Measurements from ENCODE around the gene SH2D4B. TPM values are rescaled to one million over a fixed set of nuclear protein-coding genes. Genes with fewer than 3 reads are reported as not detected.

SH2D4B gene
- total RNA-seq, 1 donor from 2014 or later = 1.4 TPM

DNA sequence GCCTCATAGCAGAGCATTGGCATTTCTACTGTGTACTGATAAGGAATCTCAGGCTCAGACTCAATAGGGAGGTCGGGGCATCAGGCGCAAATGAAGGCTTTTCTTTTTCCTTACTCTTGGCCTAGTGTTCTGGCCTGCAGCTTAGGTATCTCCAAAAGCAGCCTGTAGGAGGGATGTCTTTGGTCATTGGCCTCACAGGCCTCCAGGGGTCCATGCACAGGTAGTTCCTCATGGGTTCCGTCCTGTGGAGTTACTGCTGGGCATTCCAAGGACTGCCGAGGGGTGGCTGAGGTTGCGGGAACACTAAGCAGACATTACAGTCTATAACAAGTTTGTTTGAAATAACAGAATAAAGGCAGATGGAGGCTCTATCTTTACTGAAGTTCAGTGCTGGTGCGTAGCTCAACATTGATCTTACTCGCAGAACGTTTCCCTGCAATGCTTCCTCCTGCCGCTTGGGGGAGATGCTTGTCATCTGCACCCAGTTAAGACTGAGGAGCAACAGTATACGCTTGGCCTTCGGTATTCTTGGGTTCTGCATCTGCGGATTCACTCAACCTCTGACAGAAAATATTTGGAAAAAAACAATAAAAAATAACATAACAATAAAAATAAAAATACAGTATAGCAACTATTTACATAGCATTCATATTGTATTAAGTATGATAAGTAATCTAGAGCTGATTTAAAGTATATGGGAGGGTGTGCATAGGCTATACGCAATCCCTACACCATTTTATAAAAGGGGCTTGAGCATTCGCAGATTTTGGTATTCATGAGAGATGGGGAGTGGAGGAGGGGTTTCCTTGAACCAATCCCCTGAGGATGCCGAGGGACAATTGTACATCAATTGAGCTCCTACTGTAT is 58.9 kb downstream of the SH2D4B start:
- DNase-seq (peak; percentile 52), ATAC-seq (peak; percentile 57 to 73)
- H3K4me3 ChIP-seq = no peak overlapping the region
- no peaks in the 10 kb centered on the region for H3K4me1 ChIP-seq
- TF ChIP-seq, protein P1, sequence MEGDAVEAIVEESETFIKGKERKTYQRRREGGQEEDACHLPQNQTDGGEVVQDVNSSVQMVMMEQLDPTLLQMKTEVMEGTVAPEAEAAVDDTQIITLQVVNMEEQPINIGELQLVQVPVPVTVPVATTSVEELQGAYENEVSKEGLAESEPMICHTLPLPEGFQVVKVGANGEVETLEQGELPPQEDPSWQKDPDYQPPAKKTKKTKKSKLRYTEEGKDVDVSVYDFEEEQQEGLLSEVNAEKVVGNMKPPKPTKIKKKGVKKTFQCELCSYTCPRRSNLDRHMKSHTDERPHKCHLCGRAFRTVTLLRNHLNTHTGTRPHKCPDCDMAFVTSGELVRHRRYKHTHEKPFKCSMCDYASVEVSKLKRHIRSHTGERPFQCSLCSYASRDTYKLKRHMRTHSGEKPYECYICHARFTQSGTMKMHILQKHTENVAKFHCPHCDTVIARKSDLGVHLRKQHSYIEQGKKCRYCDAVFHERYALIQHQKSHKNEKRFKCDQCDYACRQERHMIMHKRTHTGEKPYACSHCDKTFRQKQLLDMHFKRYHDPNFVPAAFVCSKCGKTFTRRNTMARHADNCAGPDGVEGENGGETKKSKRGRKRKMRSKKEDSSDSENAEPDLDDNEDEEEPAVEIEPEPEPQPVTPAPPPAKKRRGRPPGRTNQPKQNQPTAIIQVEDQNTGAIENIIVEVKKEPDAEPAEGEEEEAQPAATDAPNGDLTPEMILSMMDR (IDR thresholded peaks at IDR 0.05) = peak; percentile 76
- H3K27ac ChIP-seq = no peak overlapping the region
- intact Hi-C loops (cut with DNase I) = no loop called here
- no peaks in the 10 kb centered on the region for H3K27me3 ChIP-seq (ENCODE audit: low read depth)
- no peaks in the 10 kb centered on the region for H3K36me3 ChIP-seq
- H3K9me3 ChIP-seq = no peaks in the 10 kb centered on the region

DNA sequence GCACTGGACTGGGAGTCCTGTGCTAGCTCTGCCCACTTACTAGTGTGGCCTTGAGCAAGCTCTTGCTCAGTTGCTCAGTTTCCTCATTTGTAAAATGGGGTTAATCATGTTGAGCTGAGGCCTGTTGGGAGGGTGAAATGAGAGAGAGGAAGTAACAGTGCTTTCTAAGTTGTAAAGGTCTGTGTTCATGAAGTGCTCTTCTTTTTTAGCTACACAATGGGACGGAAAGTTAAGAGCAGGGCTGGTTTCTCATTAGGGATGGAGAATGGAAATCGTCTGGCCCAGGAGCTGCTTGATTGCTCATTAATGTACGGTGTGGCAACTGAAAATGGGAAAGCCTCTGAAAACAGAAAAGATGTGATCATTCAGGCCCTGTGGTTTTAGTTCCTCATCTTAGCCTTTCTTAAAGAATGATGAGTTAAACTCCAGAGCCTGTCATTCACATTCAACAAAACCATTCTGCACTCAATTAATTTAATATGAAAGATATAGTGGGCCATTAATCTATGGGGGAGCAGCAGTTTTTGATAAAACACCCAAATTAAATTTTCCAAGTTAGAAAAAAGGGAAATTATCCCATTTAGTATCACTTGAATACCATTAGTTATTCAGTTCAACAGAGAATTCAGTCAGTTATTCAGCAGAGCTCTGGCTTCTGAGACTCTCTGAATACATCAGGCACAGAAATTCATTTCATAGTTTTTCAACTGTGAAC is 60.5 kb downstream of the SH2D4B start:
- ATAC-seq (peak; percentile 44 to 49), DNase-seq (no peak)
- Histone ChIP-seq H3K9me3 (no peaks in the 10 kb centered on the region), H3K27me3 (ENCODE audit: low read depth) (no peaks in the 10 kb centered on the region), H3K27ac (no peak overlapping the region), H3K4me3 (no peak overlapping the region), H3K36me3 (no peaks in the 10 kb centered on the region), H3K4me1 (no peaks in the 10 kb centered on the region)
- TF ChIP-seq, protein P1 (IDR thresholded peaks at IDR 0.05) = no peak
- intact Hi-C loops (cut with DNase I) = no loop called here

- no peak overlapping the region for H3K4me3 ChIP-seq
- TF ChIP-seq, protein P1 (IDR thresholded peaks at IDR 0.05) = no peak
- intact Hi-C loops (cut with DNase I) = no loop called here
- no peak overlapping the region for H3K27ac ChIP-seq
- ATAC-seq (no peak), DNase-seq (no peak)
- no peaks in the 10 kb centered on the region for H3K36me3 ChIP-seq
- H3K4me1 ChIP-seq = no peaks in the 10 kb centered on the region
- H3K9me3 ChIP-seq = no peaks in the 10 kb centered on the region
- no peaks in the 10 kb centered on the region for H3K27me3 ChIP-seq (ENCODE audit: low read depth)
Observed at GRCh38 chr10:80598951-80599350, 61.2 kb downstream of the SH2D4B start.

DNA sequence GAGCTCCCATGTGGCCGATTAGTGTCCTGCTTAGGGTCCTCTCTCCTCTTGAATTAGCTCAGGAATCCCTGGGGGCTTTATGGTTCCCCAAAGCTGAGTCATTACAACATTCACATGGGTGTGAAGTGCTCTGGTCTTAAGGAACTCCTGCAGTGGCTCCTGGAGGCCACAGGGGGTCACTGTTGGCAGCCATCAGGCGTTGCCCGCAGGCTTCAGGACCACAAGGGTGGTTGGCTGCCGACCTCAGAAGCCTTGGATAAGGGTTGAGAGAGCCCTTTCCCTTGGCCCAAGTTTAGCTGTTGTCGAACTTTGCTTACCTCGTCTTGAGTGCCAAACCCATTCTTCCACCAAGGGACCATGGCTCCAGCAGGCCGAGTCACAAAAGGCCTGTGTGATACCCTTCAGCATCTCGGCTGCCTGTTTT is 61.7 kb downstream of the SH2D4B start:
- Histone ChIP-seq H3K4me1 (no peaks in the 10 kb centered on the region), H3K27me3 (ENCODE audit: low read depth) (no peaks in the 10 kb centered on the region), H3K9me3 (no peaks in the 10 kb centered on the region), H3K36me3 (no peaks in the 10 kb centered on the region), H3K27ac (no peak overlapping the region), H3K4me3 (no peak overlapping the region)
- DNase-seq (peak; percentile 77), ATAC-seq (peak; percentile 80 to 82)
- TF ChIP-seq, protein P1 (IDR thresholded peaks at IDR 0.05) = peak; percentile 73
- intact Hi-C loops (cut with DNase I) = no loop called here

DNA sequence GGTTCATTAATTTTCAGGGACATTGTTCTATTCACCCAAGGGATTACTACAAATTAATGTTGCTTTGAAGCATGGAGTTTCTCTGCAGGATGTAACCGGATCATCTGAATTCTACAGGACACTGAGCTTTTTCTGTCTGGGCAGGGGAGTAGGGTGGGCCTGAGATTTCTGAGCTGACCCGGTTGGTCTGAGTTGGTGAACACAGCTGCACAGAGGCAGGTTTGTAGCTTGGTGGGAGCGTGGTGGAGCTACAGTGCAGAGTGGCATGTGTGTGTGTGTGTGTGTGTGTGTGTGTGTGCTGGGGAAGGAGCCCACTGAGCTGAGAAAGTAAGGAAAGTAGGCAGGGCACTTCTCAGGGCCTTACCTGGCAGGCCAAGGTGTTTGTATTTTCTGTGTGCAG is 62.6 kb downstream of the SH2D4B start:
- no peaks in the 10 kb centered on the region for H3K36me3 ChIP-seq
- ATAC-seq = no peak
- no peaks in the 10 kb centered on the region for H3K9me3 ChIP-seq
- intact Hi-C loops (cut with DNase I) = no loop called here
- no peak overlapping the region for H3K4me3 ChIP-seq
- TF ChIP-seq, protein P1 (IDR thresholded peaks at IDR 0.05) = no peak
- H3K27me3 ChIP-seq (ENCODE audit: low read depth) = no peaks in the 10 kb centered on the region
- H3K27ac ChIP-seq = no peak overlapping the region
- H3K4me1 ChIP-seq = no peaks in the 10 kb centered on the region
- DNase-seq = no peak
